OCI-LY7 (cell line): ENCODE results near the gene ARHGAP21. TPM values are rescaled to one million over a fixed set of nuclear protein-coding genes. Genes with fewer than 3 reads are reported as not detected.

ENCODE experiments used
- BruUV-seq: library from RNA; stranded (reverse); fragments of 400-500 nt; replicated peaks from 2 replicates; lab custom pipeline; 2021; lab: Mats Ljungman, UMichigan
- CTCF ChIA-PET: fragments of 300-600 bp; sonication (Branson Sonifier 250); formaldehyde crosslinking; loops from one replicate; lab custom pipeline; 2022; ENCODE audit warnings: antibody characterized with exemption; ENCODE audit not compliant: unreplicated experiment; lab: Charles Lee
- POLR2A ChIA-PET: fragments of 300-600 bp; sonication (Branson Sonifier 250); formaldehyde crosslinking; loops from one replicate; lab custom pipeline; 2022; ENCODE audit warnings: antibody characterized with exemption; lab: Charles Lee
- DNase-seq: peaks from one replicate; pipeline ENCODE4 v3.0.0-alpha.2; 2015; ENCODE audit warnings: low spot score
- H2AFZ ChIP-seq: fragments of 200-600 bp; sonication (generic), shearing (Covaris generic); 2 replicates; pipeline ENCODE4 v1.6.1; 2014; ENCODE audit warnings: mild to moderate bottlenecking, antibody characterized with exemption, low read length, moderate library complexity
- H3K27ac ChIP-seq: fragments of 200-600 bp; sonication (generic); 2 replicates; pipeline ENCODE4 v1.5.1; 2014; ENCODE audit warnings: mixed run types, low read depth, mild to moderate bottlenecking, moderate library complexity, low read length, inconsistent platforms; ENCODE audit not compliant: poor library complexity, severe bottlenecking
- H3K36me3 ChIP-seq: fragments of 200-600 bp; sonication (generic); 2 replicates; pipeline ENCODE4 v1.6.1; 2014; ENCODE audit warnings: mild to moderate bottlenecking, antibody characterized with exemption, low read length, moderate library complexity, mixed read lengths; ENCODE audit not compliant: insufficient read depth
- H3K4me1 ChIP-seq: fragments of 200-600 bp; sonication (generic); 2 replicates; pipeline ENCODE4 v1.5.1; 2014; ENCODE audit warnings: mild to moderate bottlenecking, low read length; ENCODE audit not compliant: insufficient read depth, poor library complexity, severe bottlenecking
- H3K4me2 ChIP-seq: fragments of 200-600 bp; sonication (generic); 2 replicates; pipeline ENCODE4 v1.6.1; 2014; ENCODE audit warnings: mild to moderate bottlenecking, low read length
- H3K4me3 ChIP-seq: fragments of 200-600 bp; sonication (generic); 2 replicates; pipeline ENCODE4 v1.5.1; 2014; ENCODE audit warnings: mild to moderate bottlenecking, low read depth, low read length; ENCODE audit not compliant: poor library complexity, severe bottlenecking
- H3K79me2 ChIP-seq: fragments of 200-600 bp; sonication (generic); 2 replicates; pipeline ENCODE4 v1.6.1; 2016; ENCODE audit warnings: low read depth, mild to moderate bottlenecking, low read length, moderate library complexity, mixed read lengths; ENCODE audit not compliant: insufficient read depth
- H3K9me2 ChIP-seq: fragments of 200-600 bp; sonication (generic); 2 replicates; pipeline ENCODE4 v1.6.1; 2016; ENCODE audit warnings: mild to moderate bottlenecking, low read length, mixed read lengths; ENCODE audit not compliant: insufficient read depth
- H3K9me3 ChIP-seq: fragments of 200-600 bp; sonication (generic); 2 replicates; pipeline ENCODE4 v1.6.1; 2014; ENCODE audit warnings: mild to moderate bottlenecking, mixed run types, low read length, mixed read lengths
- H4K20me1 ChIP-seq: fragments of 200-600 bp; sonication (generic); 2 replicates; pipeline ENCODE4 v1.6.1; 2014; ENCODE audit warnings: mild to moderate bottlenecking, antibody characterized with exemption, low read length, moderate library complexity, mixed read lengths; ENCODE audit not compliant: insufficient read depth
- EZH2phosphoT487 ChIP-seq: fragments of 200-600 bp; sonication (generic); IDR thresholded peaks from 2 replicates; pipeline ENCODE4 v1.6.1; 2018; ENCODE audit warnings: low read depth, borderline replicate concordance, mild to moderate bottlenecking, mixed run types, antibody characterized with exemption, low read length, moderate library complexity, mixed read lengths
- intact Hi-C: fragments of 100-400 bp; cut with micrococcal nuclease; formaldehyde crosslinking; loops from one replicate; pipeline ENCODE4 v1.10.0; 2022; ENCODE audit not compliant: unreplicated experiment
- total RNA-seq, 2 experiments: library from RNA; depleted of rRNA in 1 of 2; stranded (reverse); fragments of >200 nt in 1 of 2; shearing (Covaris generic) in 1 of 2; gene quantifications; 2 replicates each; pipeline ENCODE4 v1.2.3, GENCODE V29; 2014 to 2022
- TF ChIP-seq, protein P1 (sequence below): fragments of 200-600 bp; sonication (generic); conservative IDR thresholded peaks from 2 replicates; pipeline ENCODE4 v1.5.1; 2014; ENCODE audit warnings: mild to moderate bottlenecking, antibody characterized with exemption, low read length, moderate library complexity, mixed read lengths

The ARHGAP21 gene
- total RNA-seq, 2 experiments from 2014 or later = 24.2 to 44.9 TPM

DNA sequence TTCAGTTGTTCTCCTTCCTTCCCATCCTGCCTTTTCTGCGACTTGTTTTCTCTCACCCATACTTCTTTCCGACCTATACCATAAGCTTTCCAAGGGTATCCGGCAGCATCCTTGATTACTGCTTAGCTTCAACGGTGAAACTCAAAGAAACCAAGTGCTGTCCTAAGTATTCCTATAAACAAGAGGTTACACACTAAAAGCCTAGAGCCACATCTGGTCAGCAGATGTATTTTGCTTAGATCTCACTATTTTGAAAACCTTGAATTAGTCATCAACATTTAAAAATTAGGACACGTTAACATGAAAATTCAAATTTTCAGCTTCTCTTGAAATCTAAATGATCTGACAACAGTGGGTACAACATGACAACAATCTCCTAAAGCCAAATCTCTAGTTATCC lies 20.0 kb downstream of the ARHGAP21 start:
- TF ChIP-seq, protein P1, sequence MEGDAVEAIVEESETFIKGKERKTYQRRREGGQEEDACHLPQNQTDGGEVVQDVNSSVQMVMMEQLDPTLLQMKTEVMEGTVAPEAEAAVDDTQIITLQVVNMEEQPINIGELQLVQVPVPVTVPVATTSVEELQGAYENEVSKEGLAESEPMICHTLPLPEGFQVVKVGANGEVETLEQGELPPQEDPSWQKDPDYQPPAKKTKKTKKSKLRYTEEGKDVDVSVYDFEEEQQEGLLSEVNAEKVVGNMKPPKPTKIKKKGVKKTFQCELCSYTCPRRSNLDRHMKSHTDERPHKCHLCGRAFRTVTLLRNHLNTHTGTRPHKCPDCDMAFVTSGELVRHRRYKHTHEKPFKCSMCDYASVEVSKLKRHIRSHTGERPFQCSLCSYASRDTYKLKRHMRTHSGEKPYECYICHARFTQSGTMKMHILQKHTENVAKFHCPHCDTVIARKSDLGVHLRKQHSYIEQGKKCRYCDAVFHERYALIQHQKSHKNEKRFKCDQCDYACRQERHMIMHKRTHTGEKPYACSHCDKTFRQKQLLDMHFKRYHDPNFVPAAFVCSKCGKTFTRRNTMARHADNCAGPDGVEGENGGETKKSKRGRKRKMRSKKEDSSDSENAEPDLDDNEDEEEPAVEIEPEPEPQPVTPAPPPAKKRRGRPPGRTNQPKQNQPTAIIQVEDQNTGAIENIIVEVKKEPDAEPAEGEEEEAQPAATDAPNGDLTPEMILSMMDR = no peak
- TF ChIP-seq EZH2phosphoT487 = no peak
- Histone ChIP-seq H2AFZ (no peak overlapping the region), H3K27ac (no peak overlapping the region), H3K9me3 (no peaks in the 10 kb centered on the region), H4K20me1 (no peaks in the 10 kb centered on the region; the same call in 1 of the 2 replicates), H3K4me1 (no peaks in the 10 kb centered on the region), H3K79me2 (no peaks in the 10 kb centered on the region), H3K9me2 (no peaks in the 10 kb centered on the region), H3K4me3 (no peak overlapping the region), H3K36me3 (no peaks in the 10 kb centered on the region), H3K4me2 (no peak overlapping the region)
- POLR2A ChIA-PET = no interaction called here
- DNase-seq = no peak
- intact Hi-C loops = no loop called here
- no TSS peak for BruUV-seq
- CTCF ChIA-PET = no interaction called here

DNA sequence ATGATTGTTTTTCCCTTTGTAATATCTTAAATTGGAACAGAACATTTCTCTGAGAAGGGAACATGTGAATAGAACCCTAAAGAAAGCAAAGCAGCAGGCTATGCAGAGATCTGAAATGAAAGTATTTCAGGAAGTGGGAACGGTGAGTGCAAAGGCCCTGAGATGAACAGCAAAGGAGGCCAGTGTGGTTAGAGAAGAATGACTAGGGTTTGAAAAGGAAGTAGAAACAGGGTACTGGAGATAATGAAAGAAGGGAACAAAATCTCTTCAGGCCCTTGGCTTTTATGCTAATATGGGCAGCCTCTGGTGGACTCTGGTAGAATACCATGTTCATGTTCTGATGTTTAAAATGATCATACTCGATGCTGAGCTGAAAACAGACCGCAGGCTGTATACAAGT lies 22.2 kb downstream of the ARHGAP21 start:
- H2AFZ ChIP-seq = no peak overlapping the region
- no peaks in the 10 kb centered on the region for H3K79me2 ChIP-seq
- H3K4me3 ChIP-seq = no peak overlapping the region
- BruUV-seq = no TSS peak
- TF ChIP-seq EZH2phosphoT487 = no peak
- TF ChIP-seq, protein P1 = no peak
- CTCF ChIA-PET = no interaction called here
- no peak overlapping the region for H3K4me2 ChIP-seq
- no peaks in the 10 kb centered on the region for H3K9me3 ChIP-seq
- intact Hi-C loops = no loop called here
- H4K20me1 ChIP-seq = no peaks in the 10 kb centered on the region
- H3K9me2 ChIP-seq = no peaks in the 10 kb centered on the region
- no peak for DNase-seq
- H3K27ac ChIP-seq = no peak overlapping the region
- POLR2A ChIA-PET = no interaction called here
- no peaks in the 10 kb centered on the region for H3K4me1 ChIP-seq
- H3K36me3 ChIP-seq = no peaks in the 10 kb centered on the region

DNA sequence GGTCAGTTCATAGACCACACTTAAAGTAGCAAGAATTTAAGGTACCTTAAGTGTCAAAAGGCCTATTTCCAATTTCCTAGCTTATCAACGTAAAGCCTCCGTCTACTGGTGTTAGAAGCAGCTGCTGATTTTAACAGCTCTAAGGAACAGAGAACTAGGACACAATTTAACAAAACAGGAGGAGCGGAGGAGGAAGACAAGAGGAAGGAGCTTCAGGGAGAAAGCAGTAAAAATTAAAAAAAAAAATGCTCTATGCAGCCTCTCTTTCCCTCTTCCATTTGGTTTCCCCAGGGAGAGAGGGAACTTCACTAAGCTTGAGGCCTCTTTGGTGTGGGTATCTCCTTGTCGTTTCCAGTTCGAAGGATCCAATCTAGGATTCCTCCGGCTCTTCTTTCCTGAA lies 22.7 kb downstream of the ARHGAP21 start:
- Histone ChIP-seq H2AFZ (no peak overlapping the region), H3K9me3 (no peaks in the 10 kb centered on the region), H3K27ac (no peak overlapping the region), H3K36me3 (no peaks in the 10 kb centered on the region), H3K4me2 (no peak overlapping the region), H4K20me1 (no peaks in the 10 kb centered on the region), H3K9me2 (no peaks in the 10 kb centered on the region), H3K4me1 (no peaks in the 10 kb centered on the region), H3K4me3 (no peak overlapping the region), H3K79me2 (no peaks in the 10 kb centered on the region)
- intact Hi-C loops = no loop called here
- TF ChIP-seq, protein P1 = no peak
- no peak for DNase-seq
- ChIA-PET CTCF (no interaction called here), POLR2A (interaction anchor here (0.7 kb wide), 1 partner anchor 1213 kb away, joined by 3 read pairs; no protein-coding TSS in a partner anchor)
- no TSS peak for BruUV-seq
